H9 (cell line): ENCODE data around the gene CXCL5. TPM values are rescaled to one million over a fixed set of nuclear protein-coding genes. Genes with fewer than 3 reads are reported as not detected.

Source experiments
- DNase-seq: peaks from one replicate; pipeline ENCODE4 v3.0.0-alpha.2; 2017
- H2AFZ ChIP-seq: one replicate; pipeline ENCODE4 v1.6.1; 2013; ENCODE audit warnings: mild to moderate bottlenecking, low read length, control low read depth, moderate library complexity
- H2AK5ac ChIP-seq: 2 replicates; pipeline ENCODE4 v1.6.1; 2013; ENCODE audit warnings: low read length, control low read depth, mixed read lengths; ENCODE audit not compliant: insufficient read length
- H2BK120ac ChIP-seq: one replicate; pipeline ENCODE4 v1.6.1; 2013; ENCODE audit warnings: low read depth, mild to moderate bottlenecking, low read length, control low read depth, inconsistent platforms; ENCODE audit not compliant: poor library complexity, severe bottlenecking
- H2BK12ac ChIP-seq: 2 replicates; pipeline ENCODE4 v1.6.1; 2013; ENCODE audit warnings: low read length, control low read depth, mixed read lengths, low read depth; ENCODE audit not compliant: insufficient read length
- H2BK15ac ChIP-seq: 2 replicates; pipeline ENCODE4 v1.6.1; 2013; ENCODE audit warnings: low read depth, low read length, control low read depth
- H2BK20ac ChIP-seq: one replicate; pipeline ENCODE4 v1.6.1; 2013; ENCODE audit warnings: low read depth, mild to moderate bottlenecking, low read length, control low read depth, inconsistent platforms; ENCODE audit not compliant: poor library complexity, severe bottlenecking
- H2BK5ac ChIP-seq: 2 replicates; pipeline ENCODE4 v1.6.1; 2013; ENCODE audit warnings: low read length, control low read depth, mixed read lengths; ENCODE audit not compliant: insufficient read length
- H3K14ac ChIP-seq: 2 replicates; pipeline ENCODE4 v1.6.1; 2013; ENCODE audit warnings: low read length, control low read depth; ENCODE audit not compliant: insufficient read depth
- H3K18ac ChIP-seq: 2 replicates; pipeline ENCODE4 v1.6.1; 2013; ENCODE audit warnings: low read depth, mild to moderate bottlenecking, mixed read lengths, low read length, control low read depth; ENCODE audit not compliant: insufficient read length
- H3K23ac ChIP-seq: 2 replicates; pipeline ENCODE4 v1.6.1; 2013; ENCODE audit warnings: low read length, control low read depth, mixed read lengths, low read depth; ENCODE audit not compliant: insufficient read length
- H3K23me2 ChIP-seq: 2 replicates; pipeline ENCODE4 v1.6.1; 2013; ENCODE audit warnings: low read depth, mild to moderate bottlenecking, mixed read lengths, low read length, control low read depth; ENCODE audit not compliant: insufficient read length, poor library complexity, severe bottlenecking
- H3K27ac ChIP-seq: 2 replicates; pipeline ENCODE4 v1.5.1; 2013; ENCODE audit warnings: low read length, control low read depth, mixed read lengths, low read depth; ENCODE audit not compliant: insufficient read length
- H3K27me3 ChIP-seq: 2 replicates; pipeline ENCODE4 v1.6.1; 2013; ENCODE audit warnings: low read length, control low read depth, inconsistent platforms; ENCODE audit not compliant: insufficient read depth
- H3K4ac ChIP-seq: 2 replicates; pipeline ENCODE4 v1.6.1; 2013; ENCODE audit warnings: low read depth, mild to moderate bottlenecking, control low read depth, inconsistent platforms, low read length, moderate library complexity
- H3K4me1 ChIP-seq: 2 replicates; pipeline ENCODE4 v1.6.1; 2013; ENCODE audit warnings: low read length, control low read depth, inconsistent platforms; ENCODE audit not compliant: insufficient read depth
- H3K4me2 ChIP-seq: 2 replicates; pipeline ENCODE4 v1.6.1; 2013; ENCODE audit warnings: low read length, control low read depth, mixed read lengths; ENCODE audit not compliant: insufficient read length, insufficient read depth
- H3K56ac ChIP-seq: 2 replicates; pipeline ENCODE4 v1.6.1; 2013; ENCODE audit warnings: low read depth, mild to moderate bottlenecking, mixed read lengths, low read length, control low read depth; ENCODE audit not compliant: insufficient read length
- H3K79me1 ChIP-seq: 2 replicates; pipeline ENCODE4 v1.6.1; 2013; ENCODE audit warnings: low read depth, mild to moderate bottlenecking, moderate library complexity, low read length, control low read depth, inconsistent platforms; ENCODE audit not compliant: insufficient read depth, poor library complexity, severe bottlenecking
- H3K79me2 ChIP-seq: 2 replicates; pipeline ENCODE4 v1.6.1; 2013; ENCODE audit warnings: low read length, control low read depth, inconsistent platforms; ENCODE audit not compliant: insufficient read depth
- H3K9ac ChIP-seq: 2 replicates; pipeline ENCODE4 v1.6.1; 2013; ENCODE audit warnings: low read length, control low read depth, mixed read lengths; ENCODE audit not compliant: insufficient read length; ENCODE audit errors: extremely low read depth
- H3K9me3 ChIP-seq: one replicate; pipeline ENCODE4 v1.6.1; 2013; ENCODE audit warnings: low read depth, low read length, inconsistent platforms; ENCODE audit not compliant: control insufficient read depth
- H3T11ph ChIP-seq: one replicate; pipeline ENCODE4 v1.6.1; 2013; ENCODE audit warnings: mild to moderate bottlenecking, low read length, control low read depth, inconsistent platforms
- H4K20me1 ChIP-seq: one replicate; pipeline ENCODE4 v1.6.1; 2013; ENCODE audit not compliant: control insufficient read depth, insufficient read length, insufficient read depth
- H4K5ac ChIP-seq: 2 replicates; pipeline ENCODE4 v1.6.1; 2013; ENCODE audit warnings: low read depth, mild to moderate bottlenecking, mixed read lengths, low read length, control low read depth; ENCODE audit not compliant: insufficient read length
- H4K8ac ChIP-seq: replicated peaks from 2 replicates; pipeline ENCODE4 v1.6.1; 2013; ENCODE audit warnings: low read length, control low read depth, mixed read lengths, low read depth; ENCODE audit not compliant: insufficient read length
- H4K91ac ChIP-seq: 2 replicates; pipeline ENCODE4 v1.6.1; 2013; ENCODE audit warnings: low read depth, mild to moderate bottlenecking, moderate library complexity, mixed read lengths, low read length, control low read depth; ENCODE audit not compliant: insufficient read length
- H3K27ac Mint-ChIP-seq, 3 experiments: 2 replicates in 2 of 3; 3 replicates in 1 of 3; pipeline ENCODE4 v1.8.0; 2020 to 2021; ENCODE audit warnings: mixed read lengths in 3 of 3, mild to moderate bottlenecking in 1 of 3, moderate library complexity in 1 of 3
- H3K27me3 Mint-ChIP-seq: 2 replicates; pipeline ENCODE4 v1.8.0; 2021; ENCODE audit warnings: low read depth, mild to moderate bottlenecking, moderate library complexity, mixed read lengths
- H3K36me3 Mint-ChIP-seq, 3 experiments: 2 replicates in 2 of 3; 3 replicates in 1 of 3; pipeline ENCODE4 v1.8.0; 2020 to 2021; ENCODE audit warnings: low read depth in 3 of 3, mixed read lengths in 3 of 3; ENCODE audit not compliant: insufficient read depth in 1 of 3
- H3K4me1 Mint-ChIP-seq, 2 experiments: 2 replicates each; pipeline ENCODE4 v1.8.0; 2020; ENCODE audit warnings: mixed read lengths in 2 of 2
- H3K4me3 Mint-ChIP-seq, 2 experiments: 2 replicates in 1 of 2; 3 replicates in 1 of 2; pipeline ENCODE4 v1.8.0; 2020 to 2021; ENCODE audit warnings: mild to moderate bottlenecking in 2 of 2, mixed read lengths in 2 of 2, moderate library complexity in 1 of 2
- H3K9me3 Mint-ChIP-seq, 2 experiments: 2 replicates in 1 of 2; 3 replicates in 1 of 2; pipeline ENCODE4 v1.8.0; 2020; ENCODE audit warnings: mild to moderate bottlenecking in 2 of 2, mixed read lengths in 2 of 2, moderate library complexity in 1 of 2
- CTCF ChIP-seq: fragments of 200-600 bp; sonication (generic); conservative IDR thresholded peaks from 3 replicates; pipeline ENCODE4 v1.8.0; 2021; ENCODE audit warnings: antibody characterized with exemption, mild to moderate bottlenecking
- WGBS: extraction: QIAGEN DNeasy Blood & Tissue Kit; methylation state at CpG from one replicate; pipeline ENCODE4 v1.1.7; 2013; ENCODE audit warnings: missing lambda C conversion rate, low lambda C conversion rate, mixed read lengths; ENCODE audit not compliant: insufficient read length; ENCODE audit errors: extremely low coverage; 5-methylcytosine and 5-hydroxymethylcytosine counted together
- total RNA-seq: library from RNA; stranded (reverse); gene quantifications from 2 replicates; pipeline ENCODE4 v1.2.1, GENCODE V29; 2021

Gene CXCL5
- total RNA-seq, 1 experiment from 2014 or later: 9.2 TPM

- Histone ChIP-seq H2BK12ac (no peak overlapping the region), H3K4ac (no peak overlapping the region), H4K91ac (no peak overlapping the region), H3K4me2 (no peak overlapping the region), H2AK5ac (no peak overlapping the region), H3K79me2 (no peaks in the 10 kb centered on the region), H4K20me1 (no peaks in the 10 kb centered on the region), H2BK20ac (no peak overlapping the region), H3K4me1 (peaks cover 5% of the 10 kb centered on the region; the same call in 1 of the 2 replicates), H3K23me2 (no peaks in the 10 kb centered on the region), H3K18ac (no peak overlapping the region), H4K5ac (no peak overlapping the region), H3K9ac (no peak overlapping the region), H2AFZ (no peak overlapping the region), H3K27me3 (no peaks in the 10 kb centered on the region), H2BK15ac (no peak overlapping the region), H3K56ac (no peak overlapping the region), H3K23ac (no peak overlapping the region), H4K8ac (no peak overlapping the region), H3K27ac (no peak overlapping the region), H3T11ph (no peak overlapping the region), H2BK120ac (no peak overlapping the region), H3K9me3 (no peaks in the 10 kb centered on the region), H2BK5ac (no peak overlapping the region), H3K79me1 (no peaks in the 10 kb centered on the region), H3K14ac (no peak overlapping the region)
- Mint-ChIP-seq H3K9me3 (peaks cover 0 to 3% of the 10 kb centered on the region in 2 experiments; a peak in 3 of 5 replicates), H3K4me3 (no peak overlapping the region), H3K27me3 (no peaks in the 10 kb centered on the region), H3K4me1 (peaks cover 18 to 24% of the 10 kb centered on the region in 2 experiments), H3K27ac (no peak overlapping the region), H3K36me3 (peaks cover 0 to 12% (median 5%) of the 10 kb centered on the region in 3 experiments; a peak in 4 of 7 replicates)
- no peak for TF ChIP-seq CTCF
- no peak for DNase-seq
- WGBS: no CpG with 5 or more reads among the region's 3 CpGs
Measured at GRCh38 chr4:74015126-74015780, 16.8 kb upstream of the CXCL5 start.
